Pancreas (tissue), 10 donors: Measurements from ENCODE around the gene SERPINA1. TPM values are rescaled to one million over a fixed set of nuclear protein-coding genes. Genes with fewer than 3 reads are reported as not detected.

Experiments used
- ATAC-seq, 4 donors: fragments of 200-7000 bp; cut with Tn5 transposase; one replicate each; pipeline versions ENCODE4 v1.8.0 to v1.9.1; 2020; ENCODE audit warnings: mild to moderate bottlenecking in 4 of 4, moderate library complexity in 4 of 4
- DNase-seq, 6 donors: peaks; one replicate each; pipeline ENCODE4 v3.0.0-alpha.2; 2020
- FAIRE-seq: peaks from 2 replicates; lab custom pipeline; 2012; peaks lifted over from hg19 to GRCh38; lab: Jason Lieb, UNC
- H3K27ac ChIP-seq, 4 donors: fragments of 200-600 bp; sonication (generic); 1 replicate in 3 of 4; 2 replicates in 1 of 4; pipeline versions ENCODE4 v1.5.0 to v1.8.0; 2020
- H3K27me3 ChIP-seq, 4 donors: fragments of 200-600 bp; one replicate each; pipeline ENCODE4 v1.8.0; 2021
- H3K36me3 ChIP-seq, 3 donors: fragments of 200-600 bp; sonication (generic) in 1 of 3; one replicate each; pipeline versions ENCODE4 v1.5.0 to v1.8.0; 2020 to 2021
- H3K4me1 ChIP-seq, 3 donors: fragments of 200-600 bp; one replicate each; pipeline ENCODE4 v1.8.0; 2021
- H3K4me3 ChIP-seq, 4 donors: fragments of 200-600 bp; sonication (generic) in 2 of 4; one replicate each; pipeline versions ENCODE4 v1.5.0 to v1.8.0; 2020 to 2021
- H3K9me3 ChIP-seq, 4 donors: fragments of 200-600 bp; one replicate each; pipeline ENCODE4 v1.8.0; 2021
- WGBS, 2 donors: extraction: QIAGEN DNeasy Blood & Tissue Kit; methylation state at CpG; one replicate each; pipeline ENCODE4 v1.1.7; 2013; 5-methylcytosine and 5-hydroxymethylcytosine counted together
- intact Hi-C, 3 donors: fragments of 100-400 bp; cut with DNase I; formaldehyde crosslinking; loops; one replicate each; pipeline versions ENCODE4 v1.11.1 to v1.14.2; 2022
- polyA plus RNA-seq, 2 donors: library from polyadenylated mRNA; stranded (reverse); fragments of 200-250 nt; gene quantifications; one replicate each; pipeline ENCODE4 v1.2.3, GENCODE V29; 2013
- total RNA-seq, 6 donors: library from RNA; stranded (reverse); fragmentation: NEBNext Ultra II Directional in 4 of 6; extraction: Animal tissue kit (Norgen Biotek cat#: 25700) in 4 of 6; gene quantifications; one replicate each; pipeline versions ENCODE4 v1.2.1 to v1.2.4, GENCODE V29; 2021 to 2023
- TF ChIP-seq, protein P1 (sequence below), 4 donors: fragments of 200-600 bp; sonication (generic) in 3 of 4; IDR thresholded peaks; one replicate each; pipeline versions ENCODE4 v1.5.0 to v1.8.0; 2021; ENCODE audit warnings: antibody characterized with exemption in 4 of 4
- donor health status: healthy with polysubstance abuse.
- donor health status: DM: no; HTN: no; CAD: no; lungs with moderate emphysema.
- donor health status: DM: no; HTN: no; CAD: no.
- donor health status: control.
- donor health status: control.
- donor health status: Bipolar disorder and iron deficiency.
- donor health status: DM: yes; HTN: yes; CAD: no.
- donor health status: DM: no; HTN: no; CAD: no.
- donor health status: DM: no; HTN: no; CAD: no.
- donor health status: DM: yes; HTN: yes; CAD: no.

Gene SERPINA1
- total and polyA plus RNA-seq, 8 donors: 45.0 to 328 (median 170) TPM

DNA sequence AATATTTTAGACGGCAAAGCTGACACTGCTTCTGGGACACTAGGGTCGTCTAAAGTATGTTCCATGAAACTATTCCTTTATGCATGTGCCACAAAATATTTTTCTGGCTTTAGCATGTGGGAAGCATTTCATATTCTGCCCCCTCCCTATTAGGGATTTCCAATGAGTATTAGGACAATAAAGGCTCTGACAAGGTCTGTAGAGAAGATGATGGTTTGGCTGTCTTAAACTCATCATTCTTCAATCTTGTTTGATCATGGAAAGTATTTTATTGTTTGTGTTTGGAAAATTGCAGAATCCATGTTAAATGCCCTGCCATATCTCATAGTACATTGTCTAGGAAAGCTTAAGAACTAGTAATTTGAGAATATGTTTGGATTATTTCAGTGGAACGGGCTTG lies 22.8 kb downstream of the SERPINA1 start:
- H3K27me3 ChIP-seq: no peaks in the 10 kb centered on the region
- FAIRE-seq (no peak), DNase-seq (no peak), ATAC-seq (no peak)
- H3K27ac ChIP-seq: no peak overlapping the region
- 72 to 87% methylated on average over 3 of the region's 3 CpGs for WGBS, 2 donors
- H3K36me3 ChIP-seq: no peaks in the 10 kb centered on the region
- no peak overlapping the region for H3K4me3 ChIP-seq
- H3K9me3 ChIP-seq: no peaks in the 10 kb centered on the region
- TF ChIP-seq, protein P1, sequence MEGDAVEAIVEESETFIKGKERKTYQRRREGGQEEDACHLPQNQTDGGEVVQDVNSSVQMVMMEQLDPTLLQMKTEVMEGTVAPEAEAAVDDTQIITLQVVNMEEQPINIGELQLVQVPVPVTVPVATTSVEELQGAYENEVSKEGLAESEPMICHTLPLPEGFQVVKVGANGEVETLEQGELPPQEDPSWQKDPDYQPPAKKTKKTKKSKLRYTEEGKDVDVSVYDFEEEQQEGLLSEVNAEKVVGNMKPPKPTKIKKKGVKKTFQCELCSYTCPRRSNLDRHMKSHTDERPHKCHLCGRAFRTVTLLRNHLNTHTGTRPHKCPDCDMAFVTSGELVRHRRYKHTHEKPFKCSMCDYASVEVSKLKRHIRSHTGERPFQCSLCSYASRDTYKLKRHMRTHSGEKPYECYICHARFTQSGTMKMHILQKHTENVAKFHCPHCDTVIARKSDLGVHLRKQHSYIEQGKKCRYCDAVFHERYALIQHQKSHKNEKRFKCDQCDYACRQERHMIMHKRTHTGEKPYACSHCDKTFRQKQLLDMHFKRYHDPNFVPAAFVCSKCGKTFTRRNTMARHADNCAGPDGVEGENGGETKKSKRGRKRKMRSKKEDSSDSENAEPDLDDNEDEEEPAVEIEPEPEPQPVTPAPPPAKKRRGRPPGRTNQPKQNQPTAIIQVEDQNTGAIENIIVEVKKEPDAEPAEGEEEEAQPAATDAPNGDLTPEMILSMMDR (IDR thresholded peaks at IDR 0.05): no peak
- no peaks in the 10 kb centered on the region for H3K4me1 ChIP-seq
- intact Hi-C loops: no loop called here

DNA sequence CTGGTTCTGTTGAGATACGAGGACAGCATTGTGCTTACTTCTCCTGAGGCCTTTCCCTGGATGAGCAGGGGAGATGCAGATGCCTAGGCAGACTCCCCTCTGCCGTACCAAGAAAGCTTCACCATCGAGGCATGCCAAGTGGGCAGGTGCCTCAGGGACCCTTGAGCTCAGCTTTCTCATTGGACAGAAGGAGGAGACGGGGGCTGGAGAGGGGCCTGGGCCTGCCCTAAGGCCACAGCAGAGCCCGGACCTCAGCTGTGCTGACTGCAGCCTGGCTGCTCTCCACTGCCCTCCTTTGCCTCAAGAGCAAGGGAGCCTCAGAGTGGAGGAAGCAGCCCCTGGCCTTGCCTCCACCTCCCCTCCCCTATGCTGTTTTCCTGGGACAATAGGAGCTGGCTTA lies 23.4 kb downstream of the SERPINA1 start:
- Histone ChIP-seq H3K4me3 (no peak overlapping the region), H3K9me3 (no peaks in the 10 kb centered on the region), H3K36me3 (no peaks in the 10 kb centered on the region), H3K27me3 (no peaks in the 10 kb centered on the region), H3K4me1 (no peaks in the 10 kb centered on the region), H3K27ac (no peak overlapping the region)
- 47 to 71% methylated on average over 5 of the region's 5 CpGs for WGBS, 2 donors
- TF ChIP-seq, protein P1 (IDR thresholded peaks at IDR 0.05): no peak
- DNase-seq: peak in 1 of 6 donors; percentile 36
- no peak for FAIRE-seq
- no peak for ATAC-seq
- intact Hi-C loops: no loop called here

DNA sequence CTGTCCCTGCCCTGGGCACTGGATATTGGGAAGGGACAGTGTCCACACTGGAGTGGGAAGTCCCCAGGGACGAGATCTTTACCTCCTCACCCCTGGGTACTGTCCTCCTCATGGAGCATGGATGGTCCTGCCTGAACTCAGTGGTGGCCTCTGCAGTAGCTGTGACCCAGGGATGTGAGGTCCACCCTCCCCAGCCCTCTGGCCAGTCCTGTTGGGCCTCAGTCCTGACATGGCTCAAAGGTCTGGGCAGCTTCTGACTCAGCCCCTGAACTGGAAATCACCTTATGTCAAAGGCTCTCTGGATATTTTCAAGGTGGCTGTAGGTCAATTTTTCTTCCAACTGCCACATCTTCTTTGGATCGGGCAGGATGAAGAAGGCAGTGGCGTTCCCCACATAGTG lies 24.4 kb downstream of the SERPINA1 start:
- 68 to 83% methylated on average over 3 of the region's 3 CpGs for WGBS, 2 donors
- Histone ChIP-seq H3K36me3 (no peaks in the 10 kb centered on the region), H3K27me3 (no peaks in the 10 kb centered on the region), H3K4me1 (no peaks in the 10 kb centered on the region), H3K9me3 (no peaks in the 10 kb centered on the region), H3K27ac (no peak overlapping the region), H3K4me3 (no peak overlapping the region)
- intact Hi-C loops: no loop called here
- TF ChIP-seq, protein P1 (IDR thresholded peaks at IDR 0.05): no peak
- no peak for FAIRE-seq
- no peak for ATAC-seq
- DNase-seq: peak in 2 of 6 donors; percentile 7 to 20

DNA sequence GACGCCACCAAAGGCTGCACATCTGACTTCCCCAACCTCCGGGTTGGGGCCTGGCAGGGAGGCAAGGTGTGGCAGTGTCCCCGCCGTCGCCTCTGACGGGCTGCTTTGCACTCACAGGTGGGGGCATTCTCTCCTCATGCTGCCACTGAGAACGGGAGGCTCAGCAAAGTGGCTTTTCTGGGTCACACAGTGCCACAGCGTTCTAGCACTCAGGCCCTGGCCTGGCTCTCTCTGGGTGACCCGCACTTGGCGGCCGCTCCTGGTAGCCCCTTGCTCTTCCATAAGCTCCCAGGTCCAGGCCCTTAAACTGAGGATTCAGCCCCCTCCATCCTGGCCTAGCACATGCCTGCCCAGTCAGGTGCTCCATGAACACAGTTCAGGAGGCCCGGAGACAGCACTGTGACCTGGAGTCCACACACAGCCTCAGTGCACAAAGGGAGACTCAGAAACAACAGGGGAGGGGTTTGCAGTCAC lies 25.2 kb downstream of the SERPINA1 start:
- DNase-seq (peak in 1 of 6 donors; percentile 34), ATAC-seq (no peak), FAIRE-seq (no peak)
- 81 to 82% methylated on average over 12 of the region's 12 CpGs for WGBS, 2 donors
- Histone ChIP-seq H3K27ac (no peak overlapping the region), H3K27me3 (no peaks in the 10 kb centered on the region), H3K4me1 (no peaks in the 10 kb centered on the region), H3K36me3 (no peaks in the 10 kb centered on the region), H3K4me3 (no peak overlapping the region), H3K9me3 (no peaks in the 10 kb centered on the region)
- TF ChIP-seq, protein P1 (IDR thresholded peaks at IDR 0.05): no peak
- intact Hi-C loops: no loop called here

DNA sequence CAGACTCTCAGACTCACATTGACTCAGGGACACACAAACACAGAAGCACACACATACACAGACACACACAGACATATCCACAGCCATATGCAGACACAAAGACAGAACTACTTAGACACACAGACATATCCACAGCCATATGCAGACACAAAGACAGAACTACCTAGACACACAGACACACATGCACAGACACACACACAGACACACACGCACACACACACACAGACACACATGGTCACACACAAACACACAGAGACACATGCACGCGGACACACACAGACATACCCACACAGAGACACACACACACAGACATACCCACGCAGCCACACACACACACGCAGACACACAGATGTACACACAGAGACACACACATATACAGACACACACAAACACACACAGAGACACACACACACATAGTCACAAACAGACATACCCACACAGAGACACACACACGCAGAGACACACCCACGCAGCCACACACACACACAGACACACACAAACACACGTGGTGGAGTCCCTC lies 25.7 kb downstream of the SERPINA1 start:
- DNase-seq (no peak), FAIRE-seq (no peak), ATAC-seq (no peak)
- TF ChIP-seq, protein P1 (IDR thresholded peaks at IDR 0.05): no peak
- Histone ChIP-seq H3K27me3 (no peaks in the 10 kb centered on the region), H3K9me3 (no peaks in the 10 kb centered on the region), H3K4me1 (no peaks in the 10 kb centered on the region), H3K27ac (no peak overlapping the region), H3K36me3 (no peaks in the 10 kb centered on the region), H3K4me3 (no peak overlapping the region)
- WGBS, 2 donors: 63 to 75% methylated on average over 8 of the region's 8 CpGs
- intact Hi-C loops: no loop called here
